Stomach smooth muscle (tissue), 2 donors: Measurements from ENCODE around the gene PRKG1.

Experiments used
- H3K27ac ChIP-seq: one replicate; pipeline ENCODE4 v1.7.0; 2013; ENCODE audit warnings: mild to moderate bottlenecking, low read length, inconsistent platforms
- H3K27me3 ChIP-seq, 2 donors: one replicate each; pipeline ENCODE4 v1.7.0; 2013; ENCODE audit warnings: low read length in 2 of 2; ENCODE audit not compliant: insufficient read depth in 2 of 2, control insufficient read depth in 1 of 2
- H3K36me3 ChIP-seq, 2 donors: one replicate each; pipeline ENCODE4 v1.7.0; 2013; ENCODE audit warnings: low read length in 2 of 2; ENCODE audit not compliant: control insufficient read depth in 2 of 2, insufficient read depth in 2 of 2
- H3K4me1 ChIP-seq: one replicate; pipeline ENCODE4 v1.7.0; 2013; ENCODE audit warnings: low read length; ENCODE audit not compliant: control insufficient read depth, insufficient read depth
- H3K4me3 ChIP-seq, 2 donors: one replicate each; pipeline ENCODE4 v1.7.0; 2013; ENCODE audit warnings: low read length in 2 of 2
- H3K9ac ChIP-seq, 2 donors: one replicate each; pipeline ENCODE4 v1.7.0; 2013; ENCODE audit warnings: low read length in 2 of 2, mild to moderate bottlenecking in 1 of 2
- H3K9me3 ChIP-seq, 2 donors: one replicate each; pipeline ENCODE4 v1.7.0; 2013; ENCODE audit warnings: low read length in 2 of 2; ENCODE audit not compliant: control insufficient read depth in 2 of 2
- donor health status: healthy.
- donor health status: Pancreatic carcinoma.

Gene PRKG1

DNA sequence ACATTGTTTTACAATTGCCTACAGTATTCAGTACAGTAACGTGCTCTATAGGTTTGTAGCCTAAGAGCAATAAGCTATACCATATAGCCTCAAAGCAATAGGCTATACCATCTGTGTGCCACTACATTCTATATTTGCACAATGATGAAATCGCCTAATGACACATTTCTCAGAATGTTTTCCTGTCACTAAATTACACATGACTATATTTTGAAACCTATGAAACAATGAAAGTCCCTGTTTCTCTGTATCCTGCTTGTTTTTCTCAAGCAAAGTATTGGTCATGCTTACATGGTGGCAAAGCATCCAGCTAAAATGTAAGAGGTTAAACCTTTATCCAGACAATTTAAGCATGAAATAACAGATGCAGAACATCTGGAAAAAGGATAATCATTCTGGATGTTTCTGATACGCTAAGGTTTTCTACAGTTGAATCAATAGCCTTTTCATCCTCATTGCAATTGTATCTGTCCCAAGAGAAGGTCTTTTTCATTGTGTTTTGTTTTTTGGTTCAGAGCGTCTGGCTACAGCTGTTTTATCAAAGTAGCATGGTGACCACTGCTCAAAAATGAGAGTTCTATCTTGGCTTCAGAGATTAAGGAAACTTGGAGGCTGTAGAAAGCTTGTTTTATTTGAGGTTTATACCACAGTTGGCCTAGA is 543.4 kb downstream of the PRKG1 start:
- Histone ChIP-seq H3K4me1 (no peaks in the 10 kb centered on the region), H3K27ac (no peak overlapping the region), H3K27me3 (no peaks in the 10 kb centered on the region), H3K4me3 (no peak overlapping the region), H3K36me3 (no peaks in the 10 kb centered on the region), H3K9me3 (peaks cover 0 to 5% of the 10 kb centered on the region in 2 donors), H3K9ac (no peak overlapping the region)

- Histone ChIP-seq H3K27ac (no peak overlapping the region), H3K36me3 (no peaks in the 10 kb centered on the region), H3K9ac (no peak overlapping the region), H3K4me1 (no peaks in the 10 kb centered on the region), H3K9me3 (peaks cover 0 to 3% of the 10 kb centered on the region in 2 donors), H3K4me3 (no peak overlapping the region), H3K27me3 (no peaks in the 10 kb centered on the region)
These were observed 545.1 kb downstream of the PRKG1 start for GRCh38 chr10:51619365-51619764.

- Histone ChIP-seq H3K36me3 (no peaks in the 10 kb centered on the region), H3K27ac (no peak overlapping the region), H3K9me3 (no peaks in the 10 kb centered on the region), H3K27me3 (no peaks in the 10 kb centered on the region), H3K4me1 (no peaks in the 10 kb centered on the region), H3K4me3 (no peak overlapping the region), H3K9ac (no peak overlapping the region)
These were observed 545.8 kb downstream of the PRKG1 start for GRCh38 chr10:51620131-51620530.

DNA sequence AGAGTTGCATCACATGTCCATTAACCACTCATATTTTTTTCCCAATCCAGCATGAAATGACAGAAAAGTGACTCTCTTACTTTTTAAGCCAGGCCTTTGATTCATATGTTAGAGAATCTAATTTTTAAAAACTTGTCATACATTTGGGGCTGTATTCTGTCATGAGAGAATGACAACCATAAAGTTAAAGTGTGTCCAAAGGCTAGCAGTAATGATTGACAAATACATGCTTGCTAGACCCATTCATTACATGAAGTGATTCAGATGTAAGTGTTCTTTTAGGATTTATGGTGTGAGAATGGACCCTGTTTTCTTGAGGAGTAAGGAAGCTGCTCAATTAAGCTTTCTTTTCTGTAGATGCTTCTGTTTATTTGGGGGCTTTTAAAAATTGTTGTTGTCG is 549.7 kb downstream of the PRKG1 start:
- no peaks in the 10 kb centered on the region for H3K4me1 ChIP-seq
- H3K27me3 ChIP-seq: no peaks in the 10 kb centered on the region
- H3K9me3 ChIP-seq: no peaks in the 10 kb centered on the region
- no peak overlapping the region for H3K27ac ChIP-seq
- no peak overlapping the region for H3K4me3 ChIP-seq
- no peaks in the 10 kb centered on the region for H3K36me3 ChIP-seq
- no peak overlapping the region for H3K9ac ChIP-seq

DNA sequence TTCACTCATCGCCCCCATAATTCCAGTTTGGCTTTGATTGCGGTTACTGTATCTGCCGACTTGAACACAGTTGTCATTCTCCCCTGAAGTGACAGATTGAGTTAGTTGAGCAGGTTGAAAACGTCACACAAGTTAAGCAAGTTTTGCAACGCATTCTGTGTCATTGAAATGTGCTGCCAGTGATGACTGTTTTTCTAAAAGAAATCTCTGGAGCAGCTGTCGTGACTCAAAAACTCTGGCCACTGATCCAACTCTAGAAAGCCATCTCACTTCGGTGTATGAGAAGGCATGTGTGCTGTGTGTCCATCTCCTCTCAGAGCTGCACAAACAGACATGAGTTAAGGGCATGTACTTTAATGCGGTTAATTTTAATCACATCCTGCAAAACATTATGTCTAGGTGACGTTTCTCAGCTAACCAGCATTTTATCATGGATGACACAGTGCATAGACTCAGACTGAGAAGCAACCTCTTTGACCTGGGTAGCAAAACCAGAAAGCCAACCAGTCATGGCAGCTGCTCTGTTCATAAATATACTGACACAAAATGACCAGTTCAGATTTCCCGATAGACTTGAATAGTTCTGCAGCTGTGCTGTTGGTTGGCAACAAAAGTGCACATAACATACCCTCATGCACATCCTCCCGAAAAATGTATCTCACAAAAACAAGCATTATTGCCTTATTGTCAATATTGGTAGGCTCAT is 555.8 kb downstream of the PRKG1 start:
- Histone ChIP-seq H3K4me1 (no peaks in the 10 kb centered on the region), H3K27me3 (no peaks in the 10 kb centered on the region), H3K27ac (no peak overlapping the region), H3K9me3 (no peaks in the 10 kb centered on the region), H3K9ac (no peak overlapping the region), H3K4me3 (no peak overlapping the region), H3K36me3 (no peaks in the 10 kb centered on the region)

DNA sequence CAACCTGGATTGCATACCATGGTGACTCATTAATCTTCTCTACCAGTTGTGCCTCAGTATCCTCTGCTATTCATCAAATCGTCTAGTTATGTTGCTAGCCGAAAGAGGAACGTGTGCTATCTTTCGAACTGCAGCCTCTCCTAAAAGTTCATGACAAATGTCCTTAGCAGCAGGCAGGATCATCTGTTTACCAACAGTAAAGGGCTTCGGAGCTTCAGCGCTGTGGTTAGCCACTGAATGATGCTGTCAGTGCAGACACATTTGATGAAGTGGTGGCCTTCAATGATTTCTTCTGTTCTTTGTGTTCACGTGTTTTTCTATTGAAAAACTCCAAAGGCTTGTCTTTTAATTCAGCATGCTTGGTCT is 556.3 kb downstream of the PRKG1 start:
- Histone ChIP-seq H3K9ac (no peak overlapping the region), H3K27ac (no peak overlapping the region), H3K36me3 (no peaks in the 10 kb centered on the region)

GRCh38 chr10:51635436-51635835 is 561.1 kb downstream of the PRKG1 start:
- Histone ChIP-seq H3K4me1 (no peaks in the 10 kb centered on the region), H3K27me3 (no peaks in the 10 kb centered on the region), H3K27ac (no peak overlapping the region), H3K4me3 (no peak overlapping the region), H3K9ac (no peak overlapping the region), H3K36me3 (no peaks in the 10 kb centered on the region), H3K9me3 (no peaks in the 10 kb centered on the region)

More for the DNA sequence above, 556.3 kb downstream of the PRKG1 start:
- Histone ChIP-seq H3K9me3 (no peaks in the 10 kb centered on the region), H3K4me3 (no peak overlapping the region), H3K4me1 (no peaks in the 10 kb centered on the region), H3K27me3 (no peaks in the 10 kb centered on the region)

GRCh38 chr10:51638211-51638610 is 563.9 kb downstream of the PRKG1 start:
- H3K27me3 ChIP-seq: no peaks in the 10 kb centered on the region
- no peaks in the 10 kb centered on the region for H3K9me3 ChIP-seq
- no peak overlapping the region for H3K9ac ChIP-seq
- H3K4me3 ChIP-seq: no peak overlapping the region
- no peaks in the 10 kb centered on the region for H3K4me1 ChIP-seq
- H3K27ac ChIP-seq: no peak overlapping the region
- H3K36me3 ChIP-seq: no peaks in the 10 kb centered on the region

DNA sequence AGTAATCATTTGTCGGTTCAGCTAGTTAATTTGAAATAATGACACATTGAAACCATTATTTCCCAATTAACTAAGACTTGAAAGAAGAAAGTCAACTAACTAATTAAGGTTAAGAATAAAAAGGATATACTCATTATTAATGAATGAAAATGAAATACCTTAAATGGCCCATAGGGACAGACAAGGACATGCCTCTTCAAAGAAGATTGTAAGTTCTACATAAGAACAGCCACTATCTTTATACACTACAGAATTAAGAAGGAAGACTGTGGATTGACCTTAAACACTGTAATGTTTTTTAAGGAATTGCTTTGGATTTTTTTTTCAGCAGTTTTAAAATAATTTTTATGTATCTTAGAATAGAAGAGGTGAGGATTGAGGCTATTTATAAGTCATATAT is 564.5 kb downstream of the PRKG1 start:
- Histone ChIP-seq H3K4me3 (no peak overlapping the region), H3K9me3 (no peaks in the 10 kb centered on the region), H3K36me3 (no peaks in the 10 kb centered on the region), H3K27me3 (no peaks in the 10 kb centered on the region), H3K9ac (no peak overlapping the region), H3K27ac (no peak overlapping the region), H3K4me1 (no peaks in the 10 kb centered on the region)

DNA sequence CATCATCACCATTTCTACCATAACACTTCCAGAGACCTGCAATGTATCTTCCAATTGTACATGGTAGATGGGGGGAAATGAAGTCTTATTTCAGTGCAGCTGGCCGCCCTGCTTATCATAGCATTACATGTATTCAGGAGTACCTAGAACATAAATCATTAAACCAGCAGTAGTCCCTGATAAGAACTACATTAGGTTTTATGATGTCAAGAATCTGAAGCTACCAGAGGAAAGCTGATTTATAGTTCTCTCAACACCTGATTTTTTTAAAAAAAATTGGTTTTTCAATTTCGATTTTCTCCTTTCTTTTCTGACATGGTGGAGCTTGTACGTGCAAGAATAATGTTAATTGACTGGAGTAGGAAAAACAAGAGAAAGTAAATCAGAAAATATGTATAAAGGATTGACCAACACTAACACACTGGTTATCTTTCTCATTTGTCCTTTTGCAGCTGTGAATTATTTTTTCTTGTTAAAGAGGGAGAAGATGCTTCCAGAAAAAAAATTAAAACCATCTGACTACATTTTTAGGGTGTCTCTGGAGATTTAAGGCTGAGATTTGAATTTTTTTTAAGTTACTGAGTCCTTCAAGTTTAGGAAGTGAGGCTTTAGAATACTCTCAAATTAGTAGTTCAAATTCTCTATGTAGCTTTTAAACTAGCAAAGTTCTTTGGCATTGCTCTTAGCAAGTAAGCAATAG is 566.0 kb downstream of the PRKG1 start:
- H3K36me3 ChIP-seq: no peaks in the 10 kb centered on the region
- no peaks in the 10 kb centered on the region for H3K9me3 ChIP-seq
- no peaks in the 10 kb centered on the region for H3K4me1 ChIP-seq
- no peak overlapping the region for H3K9ac ChIP-seq
- H3K4me3 ChIP-seq: no peak overlapping the region
- no peaks in the 10 kb centered on the region for H3K27me3 ChIP-seq
- no peak overlapping the region for H3K27ac ChIP-seq

GRCh38 chr10:51642581-51642980 is 568.3 kb downstream of the PRKG1 start:
- no peak overlapping the region for H3K4me3 ChIP-seq

More at GRCh38 chr10:51642581-51642980, 568.3 kb downstream of the PRKG1 start:
- H3K4me1 ChIP-seq: no peaks in the 10 kb centered on the region
- H3K9ac ChIP-seq: no peak overlapping the region
- H3K27ac ChIP-seq: no peak overlapping the region
- H3K27me3 ChIP-seq: no peaks in the 10 kb centered on the region
- H3K9me3 ChIP-seq: no peaks in the 10 kb centered on the region
- H3K36me3 ChIP-seq: no peaks in the 10 kb centered on the region
